Astrocyte of the cerebellum (primary cell): ENCODE results near the gene BID.

Experiments
- DNase-seq: peaks from one replicate; pipeline ENCODE4 v3.0.0-alpha.2; 2011; ENCODE audit warnings: low read depth
- H3K4me3 ChIP-seq: 2 replicates; pipeline ENCODE4 v1.5.1; 2011; ENCODE audit warnings: mild to moderate bottlenecking, low read depth, low read length, moderate library complexity
- in situ Hi-C: cut with HindIII; loops from 2 replicates; pipeline ENCODE4 v1.10.0; 2017; ENCODE audit warnings: low sequenced_read_pairs
- TF ChIP-seq, protein P1 (sequence below): IDR thresholded peaks from 2 replicates; pipeline ENCODE4 v1.5.1; 2012; ENCODE audit warnings: low read length, low read depth, moderate library complexity, mild to moderate bottlenecking; ENCODE audit errors: missing control alignments

The BID gene

DNA sequence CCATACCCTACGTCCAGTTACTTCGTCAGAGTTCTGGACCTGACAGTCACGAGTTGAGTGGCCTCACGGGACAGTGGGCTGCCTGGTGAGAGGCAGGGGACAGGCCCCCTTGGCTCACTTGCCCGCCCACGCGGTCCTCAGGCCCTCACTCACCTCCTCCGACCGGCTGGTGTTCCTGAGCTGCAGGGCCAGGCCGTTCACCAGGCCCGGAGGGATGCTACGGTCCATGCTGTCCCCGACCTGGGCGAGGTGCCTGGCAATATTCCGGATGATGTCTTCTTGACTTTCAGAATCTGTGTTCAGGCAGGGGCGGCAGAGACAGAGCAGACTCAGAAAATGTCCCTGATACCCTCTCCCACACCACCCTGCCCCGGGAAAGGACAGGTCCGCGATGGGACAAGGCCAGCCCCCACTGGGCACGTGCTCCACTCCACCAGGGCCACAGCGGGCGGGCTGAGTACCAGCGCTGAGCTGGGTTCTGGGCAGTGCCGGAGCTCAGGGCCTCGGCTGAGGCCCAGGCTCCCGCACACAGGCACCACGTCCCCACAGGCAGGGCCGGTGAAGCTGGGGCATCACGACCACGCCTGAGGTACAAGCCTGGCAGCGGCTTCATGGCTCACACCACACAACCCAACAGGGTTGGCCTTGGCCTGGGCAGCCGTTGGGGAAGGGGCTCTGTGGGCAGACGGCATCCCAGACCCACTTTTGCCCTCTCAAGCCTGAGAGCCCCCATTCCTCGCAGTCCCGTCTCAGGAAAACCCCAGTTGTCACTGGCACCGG lies 34.9 kb downstream of the BID start:
- no peak for DNase-seq
- TF ChIP-seq, protein P1, sequence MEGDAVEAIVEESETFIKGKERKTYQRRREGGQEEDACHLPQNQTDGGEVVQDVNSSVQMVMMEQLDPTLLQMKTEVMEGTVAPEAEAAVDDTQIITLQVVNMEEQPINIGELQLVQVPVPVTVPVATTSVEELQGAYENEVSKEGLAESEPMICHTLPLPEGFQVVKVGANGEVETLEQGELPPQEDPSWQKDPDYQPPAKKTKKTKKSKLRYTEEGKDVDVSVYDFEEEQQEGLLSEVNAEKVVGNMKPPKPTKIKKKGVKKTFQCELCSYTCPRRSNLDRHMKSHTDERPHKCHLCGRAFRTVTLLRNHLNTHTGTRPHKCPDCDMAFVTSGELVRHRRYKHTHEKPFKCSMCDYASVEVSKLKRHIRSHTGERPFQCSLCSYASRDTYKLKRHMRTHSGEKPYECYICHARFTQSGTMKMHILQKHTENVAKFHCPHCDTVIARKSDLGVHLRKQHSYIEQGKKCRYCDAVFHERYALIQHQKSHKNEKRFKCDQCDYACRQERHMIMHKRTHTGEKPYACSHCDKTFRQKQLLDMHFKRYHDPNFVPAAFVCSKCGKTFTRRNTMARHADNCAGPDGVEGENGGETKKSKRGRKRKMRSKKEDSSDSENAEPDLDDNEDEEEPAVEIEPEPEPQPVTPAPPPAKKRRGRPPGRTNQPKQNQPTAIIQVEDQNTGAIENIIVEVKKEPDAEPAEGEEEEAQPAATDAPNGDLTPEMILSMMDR = no peak
- H3K4me3 ChIP-seq = no peak overlapping the region
- in situ Hi-C loops = no loop called here

DNA sequence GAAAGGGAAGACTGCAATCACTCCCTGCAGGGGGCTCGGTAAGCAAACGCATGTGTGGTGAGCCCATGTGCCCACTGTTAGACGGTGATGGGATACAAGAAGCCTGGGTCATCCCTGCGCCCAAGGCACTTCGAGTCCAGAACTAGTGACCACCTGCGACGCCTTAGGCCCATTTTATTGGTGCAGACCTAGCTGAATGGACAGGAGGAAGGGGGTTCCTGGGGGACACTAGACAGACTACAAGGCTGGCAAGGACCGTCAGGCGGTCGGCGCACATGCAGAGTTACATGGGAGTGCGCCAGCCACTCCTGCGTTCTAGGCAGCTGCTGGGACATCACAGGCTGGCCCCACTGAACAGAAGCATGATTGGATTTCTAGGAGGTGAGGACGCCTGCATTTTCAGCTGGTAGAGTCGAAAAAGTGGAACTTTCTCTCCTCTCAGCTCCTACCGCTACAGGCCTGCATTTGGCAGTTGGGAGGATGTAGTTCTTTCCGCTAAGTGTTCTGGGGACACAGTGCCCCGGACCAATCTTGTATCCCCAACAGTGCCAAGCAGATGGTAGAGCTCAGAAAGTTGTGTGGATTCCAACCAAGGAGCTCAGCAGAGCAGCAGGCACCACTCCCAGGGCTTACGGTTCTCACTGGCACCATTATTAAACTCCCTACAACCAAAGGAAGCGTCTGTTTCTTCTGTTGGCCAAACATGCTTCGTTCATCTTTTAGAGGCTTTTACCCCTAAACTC lies 35.7 kb downstream of the BID start:
- no peak for DNase-seq
- H3K4me3 ChIP-seq = no peak overlapping the region
- in situ Hi-C loops = no loop called here
- TF ChIP-seq, protein P1 = no peak

DNA sequence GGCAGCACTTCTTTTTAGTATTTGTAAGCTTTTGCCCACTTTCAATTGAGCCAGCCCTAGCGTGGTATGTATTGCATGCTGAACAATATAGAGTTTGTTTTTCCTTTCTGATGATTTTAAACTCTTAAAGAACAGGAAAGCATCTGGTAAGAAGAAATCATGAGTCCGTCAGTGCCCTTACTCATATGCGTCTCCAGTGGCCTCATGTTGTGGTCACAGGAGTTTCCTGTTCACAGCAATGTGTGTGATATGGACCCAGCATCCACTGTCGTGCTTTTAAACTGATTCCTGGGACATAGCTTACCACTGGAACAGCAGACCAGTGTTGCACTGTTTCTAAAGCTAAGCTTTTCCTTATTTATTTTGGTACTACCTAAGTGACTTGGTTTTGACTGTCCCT lies 40.1 kb downstream of the BID start:
- in situ Hi-C loops = no loop called here
- TF ChIP-seq, protein P1 = no peak
- H3K4me3 ChIP-seq = no peak overlapping the region
- DNase-seq = no peak

DNA sequence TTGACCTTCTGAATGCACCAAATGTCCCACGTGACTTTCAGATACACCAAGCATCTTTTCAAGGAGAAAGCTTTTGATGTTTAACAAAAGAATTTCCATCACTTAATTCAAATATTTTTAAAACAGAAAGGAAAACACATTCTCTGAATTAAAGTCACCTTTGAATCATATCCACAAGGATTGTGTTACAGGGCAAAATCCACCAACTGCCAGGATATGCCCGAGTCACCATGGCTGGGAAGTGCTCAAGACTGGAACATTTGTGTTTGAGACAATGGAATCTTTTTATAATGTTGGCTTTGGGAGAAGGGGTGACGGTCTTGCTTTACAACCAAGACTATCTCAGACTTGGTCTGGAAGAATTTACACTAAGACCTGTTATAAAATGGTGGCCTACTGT lies 40.8 kb downstream of the BID start:
- in situ Hi-C loops = no loop called here
- no peak overlapping the region for H3K4me3 ChIP-seq
- TF ChIP-seq, protein P1 = no peak
- DNase-seq = no peak

DNA sequence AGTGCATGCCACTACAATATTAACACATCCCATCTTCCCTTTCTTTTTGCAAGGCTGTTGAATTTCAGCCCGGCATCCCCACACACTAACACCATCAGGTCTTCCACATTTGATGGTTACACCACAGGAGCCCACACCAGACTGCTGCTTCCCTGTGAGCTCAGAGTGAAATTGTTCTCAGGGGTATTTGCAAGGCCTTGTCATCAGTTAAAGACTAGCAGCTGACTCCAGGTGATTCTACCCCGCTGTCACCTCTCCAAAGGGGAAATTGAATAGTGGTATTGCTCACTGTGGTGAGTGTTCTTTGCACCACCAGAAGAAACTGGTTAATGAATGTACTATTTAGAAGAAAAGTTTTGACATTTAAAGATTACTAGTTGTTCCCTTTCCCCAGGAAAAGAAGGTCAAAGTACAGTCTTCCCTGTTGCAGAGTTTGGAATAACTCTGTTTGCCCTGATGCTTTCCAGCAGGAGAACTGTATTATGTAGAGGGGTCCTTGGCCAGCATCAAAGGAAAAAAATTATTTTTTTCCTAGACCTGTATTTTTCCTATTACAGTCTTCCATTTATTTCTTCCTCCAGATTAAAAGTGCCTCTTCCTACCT lies 41.9 kb downstream of the BID start:
- in situ Hi-C loops = no loop called here
- no peak overlapping the region for H3K4me3 ChIP-seq
- TF ChIP-seq, protein P1 = no peak
- DNase-seq = no peak

DNA sequence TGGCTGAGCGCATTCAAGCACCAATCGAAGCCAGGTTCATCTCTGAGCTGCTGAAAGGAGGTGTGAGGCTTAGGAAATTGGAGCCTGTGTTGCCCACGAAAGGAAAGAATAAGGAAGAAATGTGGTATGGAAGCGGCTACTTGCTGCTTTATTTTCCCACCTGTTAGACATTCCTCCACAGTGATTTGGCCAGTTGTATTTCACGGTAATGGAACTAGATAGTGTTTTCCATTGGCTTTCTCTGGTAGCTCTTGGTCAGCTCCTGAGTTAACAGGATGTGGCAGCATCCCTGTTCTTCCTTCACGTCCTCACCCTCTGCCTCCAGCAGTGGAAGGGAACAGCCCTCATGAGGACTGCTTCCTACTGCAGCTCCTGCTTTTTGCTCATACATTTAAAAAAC lies 44.7 kb downstream of the BID start:
- TF ChIP-seq, protein P1 = no peak
- no peak overlapping the region for H3K4me3 ChIP-seq
- DNase-seq = no peak
- in situ Hi-C loops = no loop called here
